Adrenal gland (tissue), 5 donors: ENCODE measurements around the gene LPCAT3.

Experiments used
- CTCF ChIP-seq, 6 experiments: fragments of 450-650 bp in 4 of 6; fragments of 200-600 bp in 2 of 6; sonication (generic) in 1 of 6; IDR thresholded peaks; 1 replicate in 5 of 6; 2 replicates in 1 of 6; pipeline versions ENCODE4 v1.5.1 to v1.8.0; 2016 to 2021; ENCODE audit warnings: antibody characterized with exemption in 6 of 6, mild to moderate bottlenecking in 2 of 6, moderate library complexity in 1 of 6
- POLR2A ChIP-seq, 2 donors: fragments of 450-650 bp; IDR thresholded peaks; one replicate each; pipeline ENCODE4 v1.6.1; 2017; ENCODE audit warnings: antibody characterized with exemption in 2 of 2, mild to moderate bottlenecking in 2 of 2, moderate library complexity in 1 of 2
- donor health status: DM: no; HTN: no; CAD: no.

GRCh38 chr12:7066596-7066995 lies 48.3 kb upstream of the LPCAT3 start:
- TF ChIP-seq CTCF (IDR thresholded peaks at IDR 0.05) (no peak), POLR2A (IDR thresholded peaks at IDR 0.05) (no peak)
